GM06990 (cell line): ENCODE measurements around the gene SLC2A13.

Experiments used
- DNase-seq: peaks from one replicate; pipeline ENCODE4 v3.0.0-alpha.2; 2011; ENCODE audit not compliant: insufficient read length; ENCODE audit errors: extremely low read depth
- H3K27me3 ChIP-seq: replicated peaks from 2 replicates; pipeline ENCODE4 v1.6.0; 2011; ENCODE audit warnings: low read length; ENCODE audit not compliant: control insufficient read depth, insufficient read depth
- H3K36me3 ChIP-seq: 2 replicates; pipeline ENCODE4 v1.5.1; 2011; ENCODE audit warnings: low read length; ENCODE audit not compliant: control insufficient read depth, insufficient read depth
- H3K4me3 ChIP-seq: replicated peaks from 2 replicates; pipeline ENCODE4 v1.5.1; 2011; ENCODE audit warnings: low read depth, mild to moderate bottlenecking, control low read depth, low read length
- CTCF ChIP-seq: IDR thresholded peaks from 2 replicates; pipeline ENCODE4 v1.5.1; 2011; ENCODE audit warnings: low read length, control low read depth, mild to moderate bottlenecking, inconsistent platforms; ENCODE audit not compliant: insufficient read depth, poor library complexity, severe bottlenecking

The SLC2A13 gene

GRCh38 chr12:39873065-39873464, 232.8 kb downstream of the SLC2A13 start:
- Histone ChIP-seq H3K36me3 (no peaks in the 10 kb centered on the region), H3K4me3 (no peak overlapping the region), H3K27me3 (no peaks in the 10 kb centered on the region)
- no peak for TF ChIP-seq CTCF
- DNase-seq = no peak

- H3K4me3 ChIP-seq = no peak overlapping the region
- DNase-seq = no peak
- no peaks in the 10 kb centered on the region for H3K27me3 ChIP-seq
- H3K36me3 ChIP-seq = no peaks in the 10 kb centered on the region
- no peak for TF ChIP-seq CTCF
These were observed 233.5 kb downstream of the SLC2A13 start for GRCh38 chr12:39872425-39872824.

GRCh38 chr12:39868328-39868725, 237.6 kb downstream of the SLC2A13 start:
- TF ChIP-seq CTCF = no peak
- no peak for DNase-seq
- no peaks in the 10 kb centered on the region for H3K27me3 ChIP-seq
- no peaks in the 10 kb centered on the region for H3K36me3 ChIP-seq
- no peak overlapping the region for H3K4me3 ChIP-seq

- Histone ChIP-seq H3K27me3 (no peaks in the 10 kb centered on the region), H3K36me3 (no peaks in the 10 kb centered on the region)
- no peak for TF ChIP-seq CTCF
These were observed 238.1 kb downstream of the SLC2A13 start for GRCh38 chr12:39867631-39868327.

GRCh38 chr12:39866135-39866534, 239.7 kb downstream of the SLC2A13 start:
- DNase-seq = no peak
- H3K36me3 ChIP-seq = no peaks in the 10 kb centered on the region
- no peak for TF ChIP-seq CTCF
- no peak overlapping the region for H3K4me3 ChIP-seq
- H3K27me3 ChIP-seq = no peaks in the 10 kb centered on the region

More at GRCh38 chr12:39867631-39868327, 238.1 kb downstream of the SLC2A13 start:
- H3K4me3 ChIP-seq = no peak overlapping the region
- DNase-seq = no peak

GRCh38 chr12:39860695-39861094, 245.2 kb downstream of the SLC2A13 start:
- Histone ChIP-seq H3K4me3 (no peak overlapping the region), H3K36me3 (no peaks in the 10 kb centered on the region), H3K27me3 (no peaks in the 10 kb centered on the region)
- TF ChIP-seq CTCF = no peak
- DNase-seq = no peak
